GM10266 (cell line): Measurements from ENCODE around the gene TMX2.

Experiments
- DNase-seq: peaks from one replicate; pipeline ENCODE4 v3.0.0; 2012; ENCODE audit errors: extremely low spot score
- TF ChIP-seq, protein P1 (sequence below): IDR thresholded peaks from 2 replicates; pipeline ENCODE4 v1.5.1; 2012; ENCODE audit warnings: mild to moderate bottlenecking, low read depth; ENCODE audit not compliant: control insufficient read depth, insufficient read depth; ENCODE audit errors: missing control alignments

TMX2 gene

DNA sequence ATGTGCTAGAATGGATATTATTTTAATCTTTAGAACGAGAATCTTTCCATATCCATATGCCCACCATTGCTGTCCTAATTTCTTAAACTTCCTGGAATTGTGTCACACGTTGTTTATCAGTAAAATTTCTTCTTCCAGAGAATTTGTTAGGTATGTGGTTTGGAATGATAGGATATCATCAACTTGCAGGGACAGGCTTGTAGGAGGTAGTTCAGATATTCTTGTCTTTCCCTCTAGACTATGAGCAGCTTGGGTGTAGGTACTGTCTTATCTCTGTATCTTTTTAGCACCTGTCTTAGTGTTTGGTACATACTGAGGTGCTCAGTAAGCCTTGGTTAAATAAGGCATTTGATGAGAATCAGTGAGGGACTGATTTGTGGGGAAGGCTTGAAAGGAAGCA lies 52.6 kb downstream of the TMX2 start:
- TF ChIP-seq, protein P1, sequence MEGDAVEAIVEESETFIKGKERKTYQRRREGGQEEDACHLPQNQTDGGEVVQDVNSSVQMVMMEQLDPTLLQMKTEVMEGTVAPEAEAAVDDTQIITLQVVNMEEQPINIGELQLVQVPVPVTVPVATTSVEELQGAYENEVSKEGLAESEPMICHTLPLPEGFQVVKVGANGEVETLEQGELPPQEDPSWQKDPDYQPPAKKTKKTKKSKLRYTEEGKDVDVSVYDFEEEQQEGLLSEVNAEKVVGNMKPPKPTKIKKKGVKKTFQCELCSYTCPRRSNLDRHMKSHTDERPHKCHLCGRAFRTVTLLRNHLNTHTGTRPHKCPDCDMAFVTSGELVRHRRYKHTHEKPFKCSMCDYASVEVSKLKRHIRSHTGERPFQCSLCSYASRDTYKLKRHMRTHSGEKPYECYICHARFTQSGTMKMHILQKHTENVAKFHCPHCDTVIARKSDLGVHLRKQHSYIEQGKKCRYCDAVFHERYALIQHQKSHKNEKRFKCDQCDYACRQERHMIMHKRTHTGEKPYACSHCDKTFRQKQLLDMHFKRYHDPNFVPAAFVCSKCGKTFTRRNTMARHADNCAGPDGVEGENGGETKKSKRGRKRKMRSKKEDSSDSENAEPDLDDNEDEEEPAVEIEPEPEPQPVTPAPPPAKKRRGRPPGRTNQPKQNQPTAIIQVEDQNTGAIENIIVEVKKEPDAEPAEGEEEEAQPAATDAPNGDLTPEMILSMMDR: no peak
- DNase-seq: no peak

- TF ChIP-seq, protein P1: no peak
- no peak for DNase-seq
Observed at GRCh38 chr11:57770793-57771192, 58.4 kb downstream of the TMX2 start.

DNA sequence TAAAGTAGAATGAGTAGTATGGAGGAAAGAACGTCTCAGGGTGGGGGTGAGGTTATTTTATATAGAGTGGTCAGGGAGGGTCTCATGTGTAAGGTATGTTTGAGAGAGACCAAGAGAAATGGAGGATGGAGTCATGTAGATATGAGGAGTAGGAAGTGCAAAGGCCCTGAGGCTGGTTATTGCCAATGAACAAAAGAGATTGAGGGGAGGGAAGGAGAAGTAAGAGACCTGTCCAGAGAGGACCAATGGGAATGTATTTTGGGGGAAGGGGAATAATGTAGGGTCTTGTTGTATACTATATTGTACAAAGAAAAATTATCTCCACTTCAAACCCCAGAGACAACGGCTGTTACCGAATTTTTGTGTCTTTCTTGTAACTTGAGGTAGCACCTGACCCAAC lies 59.0 kb downstream of the TMX2 start:
- TF ChIP-seq, protein P1: no peak
- DNase-seq: no peak

- DNase-seq: no peak
- TF ChIP-seq, protein P1: no peak
Observed at GRCh38 chr11:57772562-57772961, 60.2 kb downstream of the TMX2 start.

GRCh38 chr11:57773026-57773598 lies 60.7 kb downstream of the TMX2 start:
- TF ChIP-seq, protein P1: no peak
- no peak for DNase-seq

- TF ChIP-seq, protein P1: no peak
Observed at GRCh38 chr11:57775491-57775890, 63.1 kb downstream of the TMX2 start.

DNA sequence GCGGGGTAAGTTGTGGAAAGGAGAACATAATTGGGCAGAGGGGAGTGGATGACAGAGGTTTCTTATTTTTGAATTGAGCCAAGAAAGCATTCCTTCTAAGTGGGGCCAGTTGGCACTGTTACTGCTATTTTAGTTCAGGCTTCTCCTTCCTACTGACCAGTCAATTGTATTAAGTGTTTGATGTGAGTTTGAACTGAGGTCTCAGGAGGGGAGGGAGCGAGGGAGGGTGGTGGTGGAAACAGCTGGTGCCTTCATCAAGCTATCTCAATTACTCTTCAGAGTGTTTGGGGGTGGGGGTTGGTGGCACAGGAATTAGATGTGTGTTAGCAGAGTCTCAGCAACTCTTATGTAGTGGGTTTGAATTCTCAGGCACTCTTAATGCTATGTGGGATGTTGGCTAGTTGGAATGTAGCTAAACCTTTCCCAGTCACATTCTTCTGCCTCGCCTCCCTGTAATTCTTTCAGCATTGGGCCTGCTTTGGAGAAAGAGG lies 63.7 kb downstream of the TMX2 start:
- no peak for DNase-seq
- TF ChIP-seq, protein P1: no peak

More at GRCh38 chr11:57775491-57775890, 63.1 kb downstream of the TMX2 start:
- no peak for DNase-seq
